Neuronal stem cell (in vitro differentiated cells): ENCODE results near the gene CARD11.

Experiments
- DNase-seq: peaks from one replicate; pipeline ENCODE4 v3.0.0-alpha.2; 2013; ENCODE audit warnings: low spot score
- H2AFZ ChIP-seq: one replicate; pipeline ENCODE4 v1.6.1; 2013; ENCODE audit warnings: mild to moderate bottlenecking, low read length, inconsistent platforms
- H2AK5ac ChIP-seq: 2 replicates; pipeline ENCODE4 v1.6.1; 2013; ENCODE audit warnings: low read depth, mild to moderate bottlenecking, inconsistent platforms, low read length, moderate library complexity, mixed read lengths
- H2BK120ac ChIP-seq: 2 replicates; pipeline ENCODE4 v1.6.1; 2013; ENCODE audit warnings: low read depth, mild to moderate bottlenecking, inconsistent platforms, low read length, moderate library complexity, mixed read lengths
- H2BK12ac ChIP-seq: one replicate; pipeline ENCODE4 v1.6.1; 2013; ENCODE audit warnings: low read length, inconsistent platforms
- H2BK15ac ChIP-seq: 2 replicates; pipeline ENCODE4 v1.6.1; 2013; ENCODE audit warnings: mild to moderate bottlenecking, low read length, inconsistent platforms, mixed read lengths
- H2BK5ac ChIP-seq: one replicate; pipeline ENCODE4 v1.6.1; 2013; ENCODE audit warnings: inconsistent platforms, mild to moderate bottlenecking, low read length, moderate library complexity
- H3K14ac ChIP-seq: one replicate; pipeline ENCODE4 v1.6.1; 2013; ENCODE audit warnings: low read length, inconsistent platforms
- H3K18ac ChIP-seq: 2 replicates; pipeline ENCODE4 v1.6.1; 2013; ENCODE audit warnings: low read length, inconsistent platforms
- H3K23ac ChIP-seq: 2 replicates; pipeline ENCODE4 v1.6.1; 2013; ENCODE audit warnings: low read depth, mild to moderate bottlenecking, mixed read lengths, low read length, inconsistent platforms; ENCODE audit not compliant: poor library complexity
- H3K27ac ChIP-seq: replicated peaks from 3 replicates; pipeline ENCODE4 v1.5.1; 2013; ENCODE audit warnings: low read length, inconsistent platforms
- H3K27me3 ChIP-seq, 3 experiments: 2 replicates each; pipeline ENCODE4 v1.6.1; 2013; ENCODE audit warnings: low read length in 3 of 3, mild to moderate bottlenecking in 2 of 3, inconsistent platforms in 1 of 3, low read depth in 1 of 3, mixed read lengths in 1 of 3, moderate library complexity in 1 of 3; ENCODE audit not compliant: control insufficient read depth in 3 of 3, insufficient read depth in 3 of 3
- H3K36me3 ChIP-seq, 2 donors: replicated peaks in 1 of 2; 2 replicates each; pipeline ENCODE4 v1.6.1; 2013; ENCODE audit warnings: low read length in 2 of 2; ENCODE audit not compliant: control insufficient read depth in 2 of 2, insufficient read depth in 2 of 2
- H3K4ac ChIP-seq: 2 replicates; pipeline ENCODE4 v1.6.1; 2013; ENCODE audit warnings: inconsistent platforms, mild to moderate bottlenecking, low read length, moderate library complexity
- H3K4me1 ChIP-seq, 2 donors: 1 replicate in 1 of 2; 2 replicates in 1 of 2; pipeline ENCODE4 v1.6.1; 2013; ENCODE audit warnings: low read length in 2 of 2, low read depth in 1 of 2; ENCODE audit not compliant: control insufficient read depth in 2 of 2, insufficient read depth in 1 of 2
- H3K4me2 ChIP-seq: one replicate; pipeline ENCODE4 v1.6.1; 2013; ENCODE audit warnings: mild to moderate bottlenecking, low read length, inconsistent platforms; ENCODE audit not compliant: insufficient read depth, poor library complexity, severe bottlenecking
- H3K4me3 ChIP-seq, 2 donors: 2 replicates each; pipeline ENCODE4 v1.5.1; 2013; ENCODE audit warnings: low read length in 2 of 2, mild to moderate bottlenecking in 2 of 2, inconsistent platforms in 1 of 2, moderate library complexity in 1 of 2
- H3K79me1 ChIP-seq: one replicate; pipeline ENCODE4 v1.6.1; 2013; ENCODE audit warnings: low read depth, mild to moderate bottlenecking, inconsistent platforms, low read length, moderate library complexity
- H3K9ac ChIP-seq: one replicate; pipeline ENCODE4 v1.6.1; 2013; ENCODE audit warnings: mild to moderate bottlenecking, low read depth, low read length, inconsistent platforms; ENCODE audit not compliant: poor library complexity
- H3K9me3 ChIP-seq, 2 donors: replicated peaks in 1 of 2; 2 replicates each; pipeline versions ENCODE3 to v1.6.1; 2013; ENCODE audit warnings: low read length in 2 of 2, mild to moderate bottlenecking in 2 of 2, inconsistent platforms in 1 of 2, low read depth in 1 of 2, mixed read lengths in 1 of 2, moderate library complexity in 1 of 2; ENCODE audit not compliant: control insufficient read depth in 2 of 2, insufficient read depth in 1 of 2
- H4K8ac ChIP-seq: one replicate; pipeline ENCODE4 v1.6.1; 2013; ENCODE audit warnings: low read depth, mild to moderate bottlenecking, inconsistent platforms, low read length, moderate library complexity
- H4K91ac ChIP-seq: one replicate; pipeline ENCODE4 v1.6.1; 2013; ENCODE audit warnings: low read length, low read depth, mild to moderate bottlenecking, inconsistent platforms; ENCODE audit not compliant: poor library complexity
- WGBS, 2 donors: extraction: QIAGEN DNeasy Blood & Tissue Kit; methylation state at CpG; one replicate each; pipeline ENCODE4 v1.1.7; 2013; ENCODE audit warnings: missing lambda C conversion rate in 2 of 2, mixed read lengths in 1 of 2; ENCODE audit not compliant: insufficient read length in 2 of 2, insufficient replicate concordance in 1 of 2; ENCODE audit errors: extremely low coverage in 2 of 2; 5-methylcytosine and 5-hydroxymethylcytosine counted together

The CARD11 gene

GRCh38 chr7:3009086-3009485, 34.6 kb downstream of the CARD11 start:
- Histone ChIP-seq H3K23ac (peak overlapping the region; percentile 81), H3K27me3 (no peaks in the 10 kb centered on the region), H3K79me1 (no peaks in the 10 kb centered on the region), H3K4me3 (no peak overlapping the region), H2BK12ac (no peak overlapping the region), H2AK5ac (no peak overlapping the region), H3K27ac (no peak overlapping the region), H3K36me3 (no peaks in the 10 kb centered on the region), H3K9me3 (peaks cover 0 to 2% of the 10 kb centered on the region in 2 donors), H4K91ac (no peak overlapping the region), H3K4me2 (no peak overlapping the region), H3K4ac (no peak overlapping the region), H3K14ac (peak overlapping the region; percentile 84), H2AFZ (no peak overlapping the region), H3K9ac (no peak overlapping the region), H3K4me1 (peaks cover 0 to 1% of the 10 kb centered on the region in 2 donors), H2BK120ac (no peak overlapping the region), H2BK15ac (no peak overlapping the region), H2BK5ac (no peak overlapping the region), H4K8ac (no peak overlapping the region), H3K18ac (peak overlapping the region; percentile 20)
- no CpG with 5 or more reads among the region's 12 CpGs for WGBS, 2 donors
- DNase-seq = no peak

GRCh38 chr7:3008386-3008785, 35.3 kb downstream of the CARD11 start:
- Histone ChIP-seq H4K91ac (no peak overlapping the region), H2BK12ac (no peak overlapping the region), H3K27me3 (no peaks in the 10 kb centered on the region), H3K27ac (no peak overlapping the region), H3K9ac (no peak overlapping the region), H2AFZ (no peak overlapping the region), H2BK15ac (no peak overlapping the region), H3K36me3 (no peaks in the 10 kb centered on the region), H3K14ac (no peak overlapping the region), H3K9me3 (peaks cover 0 to 2% of the 10 kb centered on the region in 2 donors), H2AK5ac (no peak overlapping the region), H3K4me1 (peaks cover 0 to 3% of the 10 kb centered on the region in 2 donors), H3K23ac (no peak overlapping the region), H3K4me3 (no peak overlapping the region), H4K8ac (no peak overlapping the region), H3K4ac (no peak overlapping the region), H3K79me1 (no peaks in the 10 kb centered on the region), H2BK120ac (no peak overlapping the region), H3K4me2 (no peak overlapping the region), H3K18ac (no peak overlapping the region), H2BK5ac (no peak overlapping the region)
- WGBS, 2 donors = no CpG with 5 or more reads among the region's 2 CpGs
- no peak for DNase-seq

GRCh38 chr7:3007696-3008095, 36.0 kb downstream of the CARD11 start:
- no peak overlapping the region for H2BK5ac ChIP-seq
- no peak overlapping the region for H3K4me3 ChIP-seq
- no peaks in the 10 kb centered on the region for H3K36me3 ChIP-seq
- H2AK5ac ChIP-seq = no peak overlapping the region
- H3K9me3 ChIP-seq = peaks cover 0 to 2% of the 10 kb centered on the region in 2 donors
- no peaks in the 10 kb centered on the region for H3K79me1 ChIP-seq
- no peaks in the 10 kb centered on the region for H3K27me3 ChIP-seq
- no CpG with 5 or more reads among the region's 6 CpGs for WGBS, 2 donors
- no peak for DNase-seq
- H3K23ac ChIP-seq = no peak overlapping the region
- H2AFZ ChIP-seq = no peak overlapping the region
- H3K14ac ChIP-seq = no peak overlapping the region
- no peak overlapping the region for H2BK120ac ChIP-seq
- H3K4ac ChIP-seq = no peak overlapping the region
- no peak overlapping the region for H2BK12ac ChIP-seq
- no peak overlapping the region for H3K4me2 ChIP-seq
- H3K4me1 ChIP-seq = peaks cover 0 to 3% of the 10 kb centered on the region in 2 donors
- no peak overlapping the region for H4K8ac ChIP-seq
- H3K27ac ChIP-seq = no peak overlapping the region
- no peak overlapping the region for H3K18ac ChIP-seq
- no peak overlapping the region for H3K9ac ChIP-seq
- no peak overlapping the region for H4K91ac ChIP-seq
- H2BK15ac ChIP-seq = no peak overlapping the region

GRCh38 chr7:3005257-3005656, 38.4 kb downstream of the CARD11 start:
- Histone ChIP-seq H2AK5ac (no peak overlapping the region), H3K27me3 (no peaks in the 10 kb centered on the region), H2BK120ac (no peak overlapping the region), H3K9ac (no peak overlapping the region), H3K36me3 (no peaks in the 10 kb centered on the region), H3K4me1 (peaks cover 0 to 3% of the 10 kb centered on the region in 2 donors), H3K4ac (no peak overlapping the region), H2BK15ac (no peak overlapping the region), H2BK5ac (no peak overlapping the region), H3K14ac (no peak overlapping the region), H3K23ac (no peak overlapping the region), H3K79me1 (no peaks in the 10 kb centered on the region), H4K91ac (no peak overlapping the region), H3K4me2 (no peak overlapping the region), H3K18ac (no peak overlapping the region), H3K4me3 (no peak overlapping the region), H4K8ac (no peak overlapping the region), H3K9me3 (peaks cover 0 to 2% of the 10 kb centered on the region in 2 donors), H2BK12ac (no peak overlapping the region), H2AFZ (no peak overlapping the region), H3K27ac (no peak overlapping the region)
- no peak for DNase-seq
- whole genome bisulfite sequencing, 2 donors = no CpG with 5 or more reads among the region's 3 CpGs
